Stimulated activated CD8-positive, alpha-beta memory T cell treated with anti-CD3 and anti-CD28 coated beads, Interleukin-2, amount 100 ng/mL, for 48 hours (primary cell): ENCODE data around the gene CROCC2.
A peak's percentile ranks its signal among the peaks of the same experiment; 100 is the strongest.

Source experiments
- DNase-seq, 2 donors: peaks; one replicate each; pipeline ENCODE4 v3.0.0-alpha.2; 2020; ENCODE audit warnings: low read depth in 2 of 2

CROCC2 gene

DNA sequence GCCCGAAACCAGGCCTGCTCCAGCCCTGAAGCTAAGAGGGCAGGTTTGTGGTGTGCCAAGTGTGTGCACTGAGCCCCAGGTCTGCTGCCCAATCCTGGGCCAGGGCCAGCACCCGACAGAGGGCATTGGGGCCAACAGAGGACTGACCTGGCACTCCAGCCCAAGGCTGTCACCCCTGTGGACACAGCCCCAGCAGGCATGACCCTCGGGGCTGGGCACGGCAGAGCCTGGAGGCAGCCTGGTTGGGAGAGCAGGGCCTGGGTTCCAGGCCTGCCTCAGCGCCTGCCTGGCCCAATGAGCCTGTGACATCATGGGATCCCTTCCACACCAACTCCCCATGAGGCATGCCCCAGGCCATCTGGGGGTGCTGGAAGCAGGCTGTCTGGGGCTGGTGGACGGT lies 81.5 kb downstream of the CROCC2 start:
- no peak for DNase-seq

DNA sequence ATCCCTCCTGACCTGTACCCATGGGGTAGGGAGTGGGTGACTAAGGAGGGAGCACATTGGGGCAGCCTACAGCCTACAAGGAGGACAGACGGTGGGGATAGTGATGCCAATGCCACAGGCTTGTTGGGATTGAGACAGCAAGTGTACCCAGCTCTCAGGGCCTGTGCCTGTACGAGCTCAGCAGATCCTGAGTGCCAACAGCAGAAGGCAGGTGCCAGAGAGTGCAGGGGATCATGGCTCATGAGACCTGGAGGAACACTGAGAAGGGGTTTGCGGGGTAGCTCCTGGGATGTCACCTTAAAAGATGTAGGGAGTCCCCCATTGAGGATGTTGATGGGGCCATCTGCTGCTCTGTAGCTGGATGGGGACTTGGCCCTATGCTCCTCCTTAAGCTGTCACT lies 82.0 kb downstream of the CROCC2 start:
- no peak for DNase-seq

DNA sequence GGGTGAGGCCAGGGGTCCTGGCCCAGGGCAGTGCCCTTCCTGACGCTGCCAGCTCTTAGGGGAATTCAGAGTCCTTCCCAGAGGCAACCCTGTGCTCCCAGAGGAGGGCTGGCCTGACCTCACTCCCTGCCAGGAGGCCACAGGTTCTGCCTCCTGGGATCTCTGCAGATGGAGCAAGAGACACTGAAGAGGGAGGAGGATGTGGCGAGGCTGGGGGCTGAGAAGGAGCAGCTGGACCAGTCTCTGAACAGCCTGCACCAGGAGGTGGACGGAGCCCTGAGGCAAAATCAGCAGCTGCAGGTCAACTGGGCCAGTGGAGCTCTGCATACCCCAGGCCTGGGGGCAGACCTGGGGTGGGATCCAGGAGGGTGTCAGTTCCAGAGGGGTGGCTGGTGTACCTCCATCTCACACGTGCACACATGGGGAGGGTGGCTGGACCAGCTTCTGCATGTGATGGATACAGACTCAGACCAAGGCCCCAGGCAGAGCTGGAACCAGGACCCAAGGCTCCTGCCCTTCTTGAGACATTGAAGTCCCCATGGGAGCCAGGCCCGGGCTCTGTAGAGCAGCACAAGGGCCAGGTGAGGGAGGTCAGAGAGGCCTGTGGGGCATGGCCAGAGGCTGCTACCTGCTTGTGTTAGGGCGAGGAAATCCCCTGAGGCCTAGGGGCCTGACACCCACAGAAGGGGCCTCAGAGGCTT lies 82.6 kb downstream of the CROCC2 start:
- DNase-seq = no peak

DNA sequence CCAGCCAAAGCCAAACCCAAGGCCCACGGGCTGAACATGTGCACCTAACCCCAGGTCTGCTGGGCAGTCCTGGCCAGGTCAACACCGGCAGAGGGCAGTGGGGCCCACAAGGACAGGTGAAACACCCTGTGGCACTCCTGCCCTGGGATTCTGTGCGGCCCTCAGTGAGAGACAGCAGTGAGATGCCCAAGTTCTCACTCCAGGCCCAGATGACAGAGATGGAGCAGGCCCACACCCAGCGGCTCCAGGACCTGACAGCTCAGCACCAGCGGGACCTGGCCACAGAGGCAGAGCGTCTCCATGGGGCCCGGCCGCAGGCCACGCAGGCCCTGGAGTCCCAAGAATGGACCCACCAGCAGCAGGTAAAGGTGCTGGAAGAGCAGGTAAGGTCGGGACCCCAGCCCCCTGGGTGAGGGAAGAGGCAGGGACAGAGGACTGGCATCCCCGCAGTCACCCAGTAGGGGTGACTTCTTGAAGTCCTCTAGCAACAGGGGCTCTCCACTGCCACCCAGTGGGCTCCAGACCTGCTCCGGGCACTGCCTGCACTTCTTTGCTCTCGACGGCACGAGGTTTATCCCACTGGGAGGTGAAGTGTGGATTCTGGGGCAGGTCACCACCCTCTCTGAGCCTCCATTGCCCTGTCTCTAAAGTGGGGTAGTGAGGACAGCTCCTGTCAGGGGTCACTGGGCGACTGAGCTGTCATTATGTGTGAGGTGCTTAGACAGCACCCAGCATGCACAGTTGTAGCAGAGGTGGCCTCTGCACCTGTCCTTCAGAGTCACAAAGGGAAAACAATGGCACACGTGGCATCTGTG lies 83.5 kb downstream of the CROCC2 start:
- DNase-seq = no peak

DNA sequence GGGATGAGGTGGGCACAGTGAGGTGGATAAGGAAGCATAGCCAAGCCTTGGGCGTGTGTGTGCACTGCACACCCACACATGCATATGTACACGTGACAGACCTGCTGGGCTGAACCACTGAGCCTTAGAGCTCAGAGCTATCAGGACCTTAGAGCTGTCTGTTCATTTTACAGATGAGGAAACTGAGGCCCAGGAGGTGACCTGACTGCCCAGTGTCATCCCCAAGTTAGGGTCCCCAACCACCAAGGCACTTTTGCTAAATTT lies 84.1 kb downstream of the CROCC2 start:
- DNase-seq = no peak

DNA sequence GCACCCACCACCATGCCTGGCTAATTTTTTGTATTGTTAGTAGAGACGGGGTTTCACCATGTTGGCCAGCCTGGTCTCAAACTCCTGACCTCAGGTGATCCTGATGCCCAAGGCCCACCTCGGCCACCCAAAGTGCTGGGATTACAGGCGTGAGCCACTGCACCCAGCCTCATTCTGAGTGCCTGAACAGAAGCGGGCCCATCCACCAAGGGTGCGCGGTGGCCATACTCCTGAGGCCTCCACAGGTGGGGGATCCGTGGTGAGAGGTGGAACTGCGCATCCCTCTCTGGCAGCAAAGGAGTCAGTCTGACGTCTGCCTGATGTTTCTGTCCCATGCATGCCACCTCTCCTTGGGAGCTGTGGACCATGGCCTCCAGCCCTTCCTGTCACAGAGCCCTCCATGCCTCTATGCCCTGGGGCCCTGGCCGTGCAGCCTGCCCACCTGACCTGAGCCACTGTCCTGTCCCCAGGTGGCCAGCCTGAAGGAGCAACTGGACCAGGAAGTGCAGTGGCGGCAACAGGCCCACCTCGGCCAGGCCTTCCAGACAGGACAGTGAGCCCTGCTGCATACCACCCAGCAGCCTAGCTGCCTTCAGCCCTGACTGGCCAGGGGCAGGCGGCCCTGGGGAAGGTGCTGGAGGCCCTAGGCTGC lies 84.7 kb downstream of the CROCC2 start:
- DNase-seq = no peak

DNA sequence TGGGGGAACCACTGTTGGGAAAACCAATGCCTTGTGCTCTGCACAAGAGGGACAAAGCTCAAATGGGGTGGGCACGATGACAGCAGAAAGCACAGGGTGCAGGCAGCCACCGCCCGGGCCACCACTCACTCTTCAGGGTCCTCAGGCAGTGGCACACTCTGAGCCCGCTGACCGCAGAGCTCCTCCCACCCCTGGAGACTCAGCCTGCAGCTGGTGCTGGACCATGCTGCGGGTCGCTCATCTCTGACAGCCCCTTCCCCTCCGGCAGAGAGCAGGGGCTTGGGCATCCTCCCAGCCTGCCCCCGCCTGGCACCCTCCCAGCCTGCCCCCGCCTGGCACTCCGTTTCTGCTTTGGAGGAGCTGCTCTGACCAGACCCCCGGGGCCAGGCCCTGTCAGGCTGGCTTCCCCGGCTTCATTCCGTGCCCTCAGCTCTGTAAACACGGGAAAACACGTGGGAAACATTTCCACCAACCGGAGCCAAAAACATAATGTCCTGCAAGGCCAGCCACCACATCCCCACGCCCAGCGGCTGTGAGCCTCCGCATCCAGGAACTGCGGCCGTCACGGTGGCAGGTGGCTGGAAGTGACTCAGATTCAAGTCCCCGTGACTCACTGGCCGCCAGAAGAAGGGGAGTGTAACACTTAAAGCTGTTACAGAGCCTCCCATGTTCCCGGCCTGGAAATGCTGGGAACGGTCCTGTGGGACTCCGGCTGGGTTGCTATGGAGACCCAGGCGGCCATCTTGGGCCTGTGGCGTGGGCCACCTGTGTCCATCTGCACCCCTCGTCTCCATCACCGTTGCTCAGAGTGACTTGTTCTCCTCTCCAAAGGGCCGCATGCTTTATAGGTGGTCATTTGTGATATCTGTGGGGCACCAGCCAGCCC lies 85.5 kb downstream of the CROCC2 start:
- DNase-seq = no peak

DNA sequence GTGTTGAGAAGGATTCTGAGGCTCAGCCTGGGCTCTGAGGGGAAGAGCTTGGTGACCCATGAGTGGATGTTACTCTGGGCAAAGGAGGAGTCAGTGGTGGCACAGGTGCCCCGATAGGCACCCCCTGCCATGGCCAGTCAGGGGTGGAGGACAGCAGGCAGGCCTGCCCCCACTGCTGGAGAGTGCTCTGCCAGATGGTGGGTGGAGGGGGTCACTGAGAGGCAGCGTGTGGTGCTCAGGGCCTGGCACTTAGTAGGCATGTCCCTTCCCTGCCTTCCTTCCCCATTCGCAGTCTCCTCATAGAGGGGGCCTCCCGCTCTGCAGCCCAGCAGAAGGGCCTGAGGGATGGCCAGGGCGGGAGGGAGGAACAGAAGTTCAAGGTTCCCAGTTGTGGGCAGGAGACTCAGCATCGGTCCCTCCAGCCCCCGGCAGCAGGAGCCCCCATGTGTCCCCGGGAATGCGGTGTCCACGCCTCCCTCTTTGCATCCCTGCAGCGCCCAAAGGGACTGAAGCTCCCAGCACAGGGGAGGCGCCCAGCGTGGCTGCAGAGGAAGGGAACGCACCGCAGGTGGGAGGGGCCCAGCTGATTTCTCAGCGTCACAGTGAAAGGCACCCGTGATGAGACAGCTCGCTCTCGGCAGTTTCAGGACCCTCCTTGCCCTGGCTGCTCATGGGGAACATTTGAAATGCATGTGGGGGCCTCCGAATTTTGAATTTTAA lies 86.6 kb downstream of the CROCC2 start:
- DNase-seq = peak in 1 of 2 donors; percentile 21

DNA sequence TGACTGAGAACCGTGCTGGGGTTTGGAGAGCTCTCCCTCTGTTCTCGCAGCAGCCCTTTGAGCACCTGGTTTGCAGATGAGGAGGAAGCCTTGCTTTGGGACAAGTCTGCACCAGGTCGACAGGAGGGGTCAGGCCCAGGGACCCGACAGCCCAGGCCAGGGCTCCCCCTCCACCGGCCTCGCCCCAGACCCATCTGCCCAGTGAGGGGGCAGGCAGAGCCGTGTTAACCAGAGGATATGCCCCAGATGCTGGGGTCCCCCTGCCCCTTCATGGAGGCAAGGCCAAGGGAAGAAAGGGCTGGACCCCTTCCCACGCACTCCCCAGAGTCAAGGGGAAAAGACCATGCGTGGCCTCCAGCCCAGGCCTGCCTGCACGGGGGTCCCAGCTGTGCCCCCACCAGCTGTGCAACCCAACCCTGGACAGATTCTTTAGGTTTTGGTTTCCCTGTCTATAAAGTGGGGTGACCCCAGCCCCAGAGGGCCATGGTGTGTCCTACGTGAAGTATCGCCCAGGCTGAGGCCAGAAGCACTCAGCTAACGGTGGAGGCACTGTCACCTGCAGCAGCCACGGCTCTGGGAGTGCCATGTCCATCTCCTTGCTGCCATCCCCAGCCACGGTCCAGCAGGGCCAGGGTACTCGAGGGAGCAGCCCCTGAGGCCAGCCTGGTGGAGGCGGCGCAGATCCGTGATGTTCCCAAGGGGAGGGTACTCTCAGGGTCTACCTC lies 87.5 kb downstream of the CROCC2 start:
- DNase-seq = no peak

DNA sequence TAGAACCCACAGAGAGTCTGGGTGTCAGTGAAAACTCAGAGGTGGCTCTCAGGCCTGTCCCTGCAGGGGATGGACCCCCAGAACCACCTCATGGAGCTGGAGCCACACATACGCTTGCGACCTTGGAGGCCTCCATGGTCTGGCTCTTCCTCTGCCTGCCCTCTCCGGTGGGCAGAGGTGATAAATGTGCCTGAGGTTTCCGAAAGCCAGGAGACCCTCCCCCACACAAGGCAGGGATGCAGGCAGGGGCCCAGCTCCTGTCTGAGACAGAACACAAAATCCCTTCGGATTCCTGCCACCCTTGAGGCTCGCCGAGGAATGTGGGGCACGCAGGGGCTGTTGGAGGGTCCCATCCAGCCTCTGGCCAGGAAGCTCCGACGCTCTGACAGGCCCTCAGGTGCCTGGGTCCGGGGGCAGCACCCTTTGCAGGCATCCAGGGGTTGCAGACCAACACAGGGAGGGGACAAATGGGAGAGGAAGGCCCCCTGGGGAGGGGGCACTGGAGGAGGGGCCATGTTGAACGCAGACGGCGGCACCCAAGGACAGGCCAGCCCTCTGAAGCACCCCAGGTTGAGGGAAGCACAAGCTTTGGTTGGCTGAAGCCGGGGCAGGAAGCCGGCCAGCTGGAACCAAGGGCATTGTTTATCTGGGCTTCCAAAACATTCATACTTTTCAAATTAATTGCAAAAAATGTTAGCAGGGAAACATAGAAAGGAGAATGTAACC lies 88.2 kb downstream of the CROCC2 start:
- no peak for DNase-seq

DNA sequence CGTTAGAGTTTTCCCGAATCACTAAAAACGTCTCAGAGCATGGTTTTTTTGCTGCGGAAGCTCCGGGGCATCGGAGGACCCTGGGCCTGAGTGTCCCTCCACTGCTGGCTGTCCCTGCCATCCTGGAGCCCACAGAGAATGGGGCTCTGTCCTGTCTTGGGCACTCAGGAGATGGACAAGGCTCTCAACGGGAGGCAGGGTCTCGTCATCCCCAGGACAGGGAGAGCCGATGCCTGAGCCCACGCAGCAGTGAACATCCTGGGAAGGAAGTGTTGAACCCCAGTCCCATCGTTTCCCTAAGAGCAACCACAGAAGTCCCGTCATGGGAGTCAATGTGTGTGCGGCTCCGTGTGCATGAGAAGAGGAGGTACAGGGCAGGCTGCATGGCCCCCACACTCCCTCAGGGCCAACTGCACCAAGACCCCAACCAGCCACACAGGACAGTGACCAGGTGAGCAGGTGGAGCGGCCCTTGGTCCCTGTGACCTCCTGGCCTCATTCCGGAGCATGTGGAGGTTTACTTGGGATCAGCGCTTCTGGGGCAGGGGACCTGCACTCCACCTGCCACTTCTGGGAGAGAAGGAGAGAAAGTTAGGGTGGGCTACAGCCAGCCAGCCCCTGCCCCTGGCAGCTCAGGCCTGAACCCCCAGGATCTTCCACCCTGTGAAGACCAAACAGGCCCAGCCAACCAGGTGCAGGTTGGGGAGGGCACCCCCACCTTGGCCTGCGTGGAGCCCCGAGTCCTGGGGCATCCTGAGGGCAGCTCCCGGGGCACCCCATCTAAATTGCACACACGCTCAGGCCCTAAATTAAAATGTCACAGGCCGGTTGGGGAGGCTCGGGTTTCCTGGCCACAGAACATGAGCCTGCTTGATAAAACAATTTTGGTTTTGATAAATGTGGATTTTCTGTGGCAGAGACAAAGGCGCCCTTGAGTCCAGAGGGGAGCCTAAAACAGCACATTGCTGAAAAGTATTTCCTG lies 89.2 kb downstream of the CROCC2 start:
- DNase-seq = no peak

DNA sequence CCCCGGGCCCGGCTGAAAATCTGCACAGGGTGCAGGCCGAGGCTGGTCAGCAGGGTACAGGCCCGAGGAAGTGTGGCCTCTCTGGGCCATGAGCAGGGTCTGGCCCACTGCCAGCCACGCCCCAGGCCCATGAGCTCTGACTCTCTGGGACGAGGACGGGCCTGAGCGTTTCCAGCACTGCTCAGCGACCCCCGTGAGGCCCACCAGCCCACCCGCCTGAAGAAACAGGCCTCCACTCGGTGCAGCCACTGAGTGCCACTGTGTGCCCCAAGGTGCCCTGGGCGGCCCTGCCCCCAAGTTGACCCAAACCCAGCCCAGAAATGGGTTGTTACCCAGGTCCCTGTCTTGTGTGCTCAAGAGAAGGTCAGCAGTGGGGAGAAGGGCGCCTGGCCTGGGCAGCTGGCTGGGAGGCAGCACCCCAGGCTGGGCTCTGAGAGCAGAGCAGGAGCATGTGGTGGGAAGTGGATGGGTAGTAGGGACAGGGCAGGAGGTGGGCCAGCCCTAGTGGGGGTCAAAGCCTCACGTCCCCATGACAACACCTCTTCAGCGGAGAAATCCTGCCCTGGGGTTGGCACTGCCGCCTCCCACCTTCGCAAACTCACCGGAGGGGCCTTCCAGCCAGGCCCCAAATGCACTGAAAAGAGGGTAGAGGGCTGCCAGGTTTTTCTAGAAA lies 90.2 kb downstream of the CROCC2 start:
- DNase-seq = no peak

DNA sequence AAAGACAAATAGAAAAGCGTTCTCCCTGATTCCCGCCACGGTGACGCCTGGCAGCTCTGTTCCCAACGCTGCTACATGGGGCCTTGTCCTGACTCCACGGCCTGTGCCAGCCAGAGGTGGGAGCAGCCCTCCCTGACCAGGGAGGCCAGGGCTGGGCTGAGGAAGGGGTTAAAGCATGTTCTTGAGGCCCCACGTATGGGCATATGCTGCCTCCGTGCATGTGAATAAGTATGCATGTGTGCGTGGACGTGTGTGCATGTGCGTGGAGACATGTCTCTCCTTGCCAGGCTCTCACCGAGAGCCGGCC lies 90.7 kb downstream of the CROCC2 start:
- no peak for DNase-seq

DNA sequence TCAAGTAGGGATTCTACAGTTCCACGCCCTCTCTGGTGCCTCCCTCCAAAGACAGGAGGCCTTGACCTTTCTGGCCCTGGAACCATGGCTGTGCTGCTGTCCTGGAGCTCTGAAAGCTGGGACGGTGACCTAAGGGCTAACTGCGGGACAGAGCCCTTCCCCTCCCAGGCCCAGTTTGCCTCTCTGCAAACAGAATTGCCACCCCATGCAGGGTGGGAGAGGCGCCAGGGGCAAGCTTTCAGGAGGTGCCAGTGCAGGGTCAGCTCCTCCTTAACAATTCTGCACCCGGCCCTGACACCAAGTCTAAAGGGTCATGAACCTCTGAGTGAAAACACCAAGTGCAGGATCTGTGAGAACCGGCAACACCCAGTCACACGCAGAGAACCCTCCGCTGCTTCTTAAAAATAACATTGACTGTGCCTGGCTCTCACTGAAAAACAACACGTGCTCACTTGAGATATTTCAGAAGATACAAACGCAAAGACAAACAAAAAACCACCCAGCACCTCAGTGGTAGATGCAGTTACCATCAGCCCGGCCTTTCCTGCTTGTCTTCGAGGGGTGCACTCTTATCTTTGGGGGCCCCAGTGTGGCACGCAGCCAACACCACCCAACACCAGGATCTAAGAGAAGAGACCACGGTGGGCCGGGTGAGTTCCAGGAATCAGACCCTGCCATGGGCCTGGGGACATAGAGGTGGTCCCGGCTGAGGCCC lies 91.2 kb downstream of the CROCC2 start:
- no peak for DNase-seq

DNA sequence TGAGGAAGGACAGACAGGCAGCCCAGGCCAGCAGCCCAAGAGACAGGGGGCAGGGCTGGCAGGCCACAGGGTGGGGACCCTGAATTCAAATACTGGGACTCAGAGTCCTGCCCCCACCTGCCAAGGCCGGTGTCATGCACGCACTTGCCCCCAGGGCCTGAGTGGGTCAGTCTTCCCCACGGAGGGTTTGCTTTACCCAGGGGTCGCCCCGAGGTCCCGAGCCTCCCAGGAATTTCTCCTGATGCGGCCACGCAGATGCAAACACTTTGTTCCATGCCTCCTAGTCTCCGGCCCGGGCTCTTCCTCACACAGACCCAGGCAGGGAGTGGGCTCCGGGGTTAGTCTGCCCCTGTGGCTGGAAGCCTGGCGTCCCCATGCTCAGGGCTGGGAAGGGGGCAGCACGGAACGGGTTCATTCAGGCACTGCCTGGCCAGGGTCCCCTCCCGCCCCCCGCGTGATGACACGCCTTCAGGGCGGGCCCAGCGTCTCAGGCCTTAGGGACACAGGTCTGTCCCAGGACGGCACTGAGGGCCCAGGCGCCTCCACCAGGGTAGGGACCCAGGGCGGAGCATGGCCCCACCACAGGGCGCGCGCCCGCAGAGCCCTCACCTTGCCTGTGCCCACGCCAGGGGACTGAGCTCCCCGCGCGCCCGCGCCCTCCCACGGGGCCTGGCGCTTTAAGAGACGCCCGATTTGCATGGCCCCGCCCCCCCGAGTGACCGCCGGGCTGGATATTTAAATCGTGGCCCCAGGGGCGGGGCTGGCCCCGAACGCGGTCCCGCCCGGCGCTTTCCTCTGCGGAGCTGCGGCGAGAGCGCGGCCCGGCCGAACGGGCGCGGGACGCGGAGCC lies 91.9 kb downstream of the CROCC2 start, which contains the start of gene SNED1:
Gene SNED1 (plus strand): TSS at position 763 of the 850 bp plus-strand sequence. CDS start 220 bp downstream, outside the sequence.
- peak; percentile 54 to 58 for DNase-seq

DNA sequence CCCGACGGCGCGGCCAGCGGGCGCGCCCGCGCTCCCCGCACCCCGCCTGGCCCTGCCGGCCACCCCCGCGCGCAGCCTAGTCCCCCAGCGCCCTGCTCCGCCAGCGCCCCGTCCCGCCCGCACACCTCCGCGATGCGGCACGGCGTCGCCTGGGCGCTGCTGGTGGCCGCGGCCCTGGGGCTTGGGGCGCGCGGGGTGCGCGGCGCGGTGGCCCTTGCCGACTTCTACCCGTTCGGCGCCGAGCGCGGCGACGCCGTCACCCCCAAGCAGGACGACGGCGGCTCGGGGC lies 92.5 kb downstream of the CROCC2 start:
- DNase-seq = no peak
